PC-3 (cell line): Measurements from ENCODE around the gene SLC12A9. TPM values are rescaled to one million over a fixed set of nuclear protein-coding genes. Genes with fewer than 3 reads are reported as not detected.
A peak's percentile ranks its signal among the peaks of the same experiment; 100 is the strongest.

Source experiments
- ATAC-seq: fragments of 200-7000 bp; cut with Tn5 transposase; 2 replicates; pipeline ENCODE4 v1.9.1; 2020; ENCODE audit warnings: mild to moderate bottlenecking, moderate library complexity
- BruUV-seq: library from RNA; stranded (reverse); fragments of 400-500 nt; replicated peaks from 2 replicates; lab custom pipeline; 2021; lab: Mats Ljungman, UMichigan
- CTCF ChIA-PET: fragments of 300-600 bp; sonication (Branson Sonifier 250); formaldehyde crosslinking; loops from one replicate; lab custom pipeline; 2022; ENCODE audit warnings: antibody characterized with exemption; lab: Charles Lee
- POLR2A ChIA-PET: fragments of 300-600 bp; sonication (Branson Sonifier 250); formaldehyde crosslinking; loops from one replicate; lab custom pipeline; 2022; ENCODE audit warnings: antibody characterized with exemption; ENCODE audit not compliant: unreplicated experiment; lab: Charles Lee
- DNase-seq: peaks from one replicate; pipeline ENCODE4 v3.0.0-alpha.2; 2015
- H2AFZ ChIP-seq: fragments of 300-600 bp; sonication (generic); 2 replicates; pipeline ENCODE4 v1.6.0; 2016; ENCODE audit warnings: antibody characterized with exemption, low read length
- H3F3A ChIP-seq: fragments of 300-600 bp; sonication (generic); one replicate; pipeline ENCODE4 v1.6.0; 2017; ENCODE audit warnings: antibody characterized with exemption, low read length, control low read depth, mild to moderate bottlenecking; ENCODE audit not compliant: unreplicated experiment
- H3K27ac ChIP-seq: fragments of 300-600 bp; sonication (generic); 2 replicates; pipeline ENCODE4 v1.5.1; 2016; ENCODE audit warnings: mild to moderate bottlenecking, low read length
- H3K27me3 ChIP-seq: fragments of 300-600 bp; sonication (generic); 2 replicates; pipeline ENCODE4 v1.6.1; 2016; ENCODE audit warnings: low read length, mixed read lengths
- H3K36me3 ChIP-seq: fragments of 300-600 bp; sonication (generic); 2 replicates; pipeline ENCODE4 v1.6.1; 2016; ENCODE audit warnings: low read depth, mixed run types, low read length, mixed read lengths
- H3K4me1 ChIP-seq: fragments of 300-600 bp; sonication (generic); 2 replicates; pipeline ENCODE4 v1.5.1; 2016; ENCODE audit warnings: low read length; ENCODE audit not compliant: insufficient read depth
- H3K4me2 ChIP-seq: fragments of 300-600 bp; sonication (generic); 2 replicates; pipeline ENCODE4 v1.6.0; 2016; ENCODE audit warnings: low read length
- H3K4me3 ChIP-seq: fragments of 300-600 bp; sonication (generic); 2 replicates; pipeline ENCODE4 v1.5.1; 2016; ENCODE audit warnings: mild to moderate bottlenecking, low read length, mixed read lengths
- H3K79me2 ChIP-seq: fragments of 300-600 bp; sonication (generic); 2 replicates; pipeline ENCODE4 v1.6.1; 2017; ENCODE audit warnings: low read length, mixed read lengths
- H3K9ac ChIP-seq: fragments of 300-600 bp; sonication (generic); 2 replicates; pipeline ENCODE4 v1.6.0; 2016; ENCODE audit warnings: mild to moderate bottlenecking, low read length
- H3K9me2 ChIP-seq: fragments of 300-600 bp; sonication (generic); replicated peaks from 2 replicates; pipeline ENCODE4 v1.6.1; 2016; ENCODE audit warnings: mixed run types, low read length, mixed read lengths
- H3K9me3 ChIP-seq: fragments of 300-600 bp; sonication (generic); 2 replicates; pipeline ENCODE4 v1.6.1; 2016; ENCODE audit warnings: low read length, mixed read lengths
- H4K20me1 ChIP-seq: fragments of 300-600 bp; sonication (generic); 2 replicates; pipeline ENCODE4 v1.6.1; 2016; ENCODE audit warnings: low read length, mixed read lengths
- CTCF ChIP-seq: fragments of 300-600 bp; sonication (generic); conservative IDR thresholded peaks from 2 replicates; pipeline ENCODE4 v1.5.1; 2017; ENCODE audit warnings: antibody characterized with exemption, low read depth, mild to moderate bottlenecking, low read length
- EZH2 ChIP-seq: fragments of 300-600 bp; sonication (generic); IDR thresholded peaks from one replicate; pipeline ENCODE4 v1.6.1; 2017; ENCODE audit warnings: antibody characterized with exemption, mild to moderate bottlenecking, low read length; ENCODE audit not compliant: unreplicated experiment
- EZH2phosphoT487 ChIP-seq: fragments of 300-600 bp; sonication (generic); IDR thresholded peaks from 2 replicates; pipeline ENCODE4 v1.6.1; 2018; ENCODE audit warnings: mild to moderate bottlenecking, antibody characterized with exemption, low read length, borderline replicate concordance
- intact Hi-C: fragments of 100-400 bp; cut with micrococcal nuclease; formaldehyde crosslinking; loops from 2 replicates; pipeline ENCODE4 v1.9.0; 2023
- total RNA-seq: library from RNA; depleted of rRNA; stranded (reverse); fragments of >200 nt; gene quantifications from 2 replicates; pipeline ENCODE4 v1.2.3, GENCODE V29; 2014

Gene SLC12A9
- total RNA-seq, 1 experiment from 2014 or later: 31.2 TPM

GRCh38 chr7:100835903-100836811, 16.4 kb upstream of the SLC12A9 start:
- Histone ChIP-seq H3K36me3 (no peaks in the 10 kb centered on the region), H3K27me3 (no peaks in the 10 kb centered on the region), H3K9ac (no peak overlapping the region), H3F3A (no peaks in the 10 kb centered on the region), H3K4me3 (no peak overlapping the region), H3K9me2 (no peaks in the 10 kb centered on the region), H3K4me2 (no peak overlapping the region), H3K79me2 (no peaks in the 10 kb centered on the region), H3K4me1 (no peaks in the 10 kb centered on the region), H3K27ac (no peak overlapping the region), H2AFZ (no peak overlapping the region), H4K20me1 (no peaks in the 10 kb centered on the region), H3K9me3 (no peaks in the 10 kb centered on the region)
- ATAC-seq: peak; percentile 78
- CTCF ChIA-PET: no interaction called here
- no TSS peak for BruUV-seq
- POLR2A ChIA-PET: interaction anchor here (0.6 to 0.7 kb wide), 3 partner anchors 80 to 131 kb away, joined by 3 to 31 read pairs (median 6); partner anchors contain the start of gene POP7
- intact Hi-C loops: no loop called here
- DNase-seq: no peak
- TF ChIP-seq CTCF (no peak), EZH2 (no peak), EZH2phosphoT487 (no peak)

- ATAC-seq (no peak), DNase-seq (no peak)
- Histone ChIP-seq H3K27ac (no peak overlapping the region), H3K9me3 (no peaks in the 10 kb centered on the region), H3K9me2 (no peaks in the 10 kb centered on the region), H3K27me3 (no peaks in the 10 kb centered on the region), H3K9ac (no peak overlapping the region), H4K20me1 (no peaks in the 10 kb centered on the region), H3K79me2 (no peaks in the 10 kb centered on the region), H3K4me1 (no peaks in the 10 kb centered on the region), H3K36me3 (no peaks in the 10 kb centered on the region), H3K4me2 (no peak overlapping the region), H3F3A (no peaks in the 10 kb centered on the region), H2AFZ (no peak overlapping the region), H3K4me3 (no peak overlapping the region)
- no TSS peak for BruUV-seq
- TF ChIP-seq EZH2phosphoT487 (no peak), EZH2 (no peak), CTCF (no peak)
- intact Hi-C loops: no loop called here
- ChIA-PET CTCF (no interaction called here), POLR2A (interaction anchor here (0.6 kb wide), 1 partner anchor 131 kb away, joined by 6 read pairs; the partner anchor contains the start of gene POP7)
Measured at GRCh38 chr7:100836812-100837098, 15.8 kb upstream of the SLC12A9 start.
